HEK293 (cell line): ENCODE measurements around the gene HSPG2.

ENCODE experiments used
- CTCF ChIA-PET: fragments of 350-600 bp; formaldehyde crosslinking; extraction: SDS; loops from one replicate; lab custom pipeline; 2021; ENCODE audit warnings: antibody characterized with exemption; lab: Yijun Ruan, JAX
- POLR2A ChIA-PET: fragments of 300-600 bp; formaldehyde crosslinking; extraction: SDS; loops from one replicate; lab custom pipeline; 2020; ENCODE audit warnings: antibody characterized with exemption, inconsistent platforms; lab: Yijun Ruan, JAX
- H3K27ac ChIP-seq: fragments of 200-500 bp; sonication (Bioruptor generic); 2 replicates; pipeline ENCODE4 v1.5.1; 2014; ENCODE audit warnings: low read depth, low read length, control low read depth, inconsistent platforms; ENCODE audit errors: extremely low read depth
- H3K36me3 ChIP-seq, 2 experiments: fragments of 200-500 bp in 1 of 2; sonication (Bioruptor generic) in 1 of 2; 1 replicate in 1 of 2; 2 replicates in 1 of 2; pipeline ENCODE4 v1.5.1; 2014 to 2017; ENCODE audit warnings: inconsistent platforms in 2 of 2, low read length in 2 of 2; ENCODE audit not compliant: control insufficient read depth in 2 of 2, insufficient read depth in 1 of 2
- H3K4me1 ChIP-seq: fragments of 200-500 bp; sonication (Bioruptor generic); 2 replicates; pipeline ENCODE4 v1.5.1; 2014; ENCODE audit warnings: mild to moderate bottlenecking, low read length, inconsistent platforms; ENCODE audit not compliant: control insufficient read depth, insufficient read depth
- H3K4me3 ChIP-seq: 2 replicates; pipeline ENCODE4 v1.5.1; 2011; ENCODE audit warnings: low read depth, mild to moderate bottlenecking, control low read depth, low read length, moderate library complexity
- H3K9me3 ChIP-seq: fragments of 200-500 bp; sonication (Bioruptor generic); 2 replicates; pipeline ENCODE4 v1.5.1; 2014; ENCODE audit warnings: low read depth, low read length, inconsistent platforms; ENCODE audit not compliant: control insufficient read depth, insufficient read depth
- OVOL3 ChIP-seq: fragments of 450-650 bp; formaldehyde crosslinking; IDR thresholded peaks from 2 replicates; pipeline ENCODE4 v1.5.1; 2016; ENCODE audit warnings: missing biosample characterization, missing genetic modification characterization
- PRDM1 ChIP-seq: fragments of 450-650 bp; formaldehyde crosslinking; IDR thresholded peaks from 2 replicates; pipeline ENCODE4; 2016; ENCODE audit warnings: missing biosample characterization, missing genetic modification characterization
- SP7 ChIP-seq: fragments of 450-650 bp; formaldehyde crosslinking; IDR thresholded peaks from 2 replicates; pipeline ENCODE4 v1.5.1; 2016; ENCODE audit warnings: missing biosample characterization, missing genetic modification characterization
- YY1 ChIP-seq: fragments of 450-650 bp; formaldehyde crosslinking; IDR thresholded peaks from 2 replicates; pipeline ENCODE4 v1.5.1; 2018; ENCODE audit warnings: missing biosample characterization, missing genetic modification characterization
- ZBTB7A ChIP-seq: fragments of 450-650 bp; formaldehyde crosslinking; IDR thresholded peaks from 2 replicates; pipeline ENCODE4 v1.5.1; 2016; ENCODE audit warnings: low read depth, missing biosample characterization, missing genetic modification characterization
- ZFHX2 ChIP-seq: fragments of 450-650 bp; formaldehyde crosslinking; conservative IDR thresholded peaks from 2 replicates; pipeline ENCODE4 v1.5.1; 2016; ENCODE audit warnings: missing biosample characterization, missing genetic modification characterization
- ZFP69B ChIP-seq: fragments of 450-650 bp; formaldehyde crosslinking; IDR thresholded peaks from 2 replicates; pipeline ENCODE4 v1.5.1; 2016; ENCODE audit warnings: missing biosample characterization, missing genetic modification characterization
- ZNF132 ChIP-seq: fragments of 450-650 bp; formaldehyde crosslinking; IDR thresholded peaks from 2 replicates; pipeline ENCODE4 v1.5.1; 2017; ENCODE audit warnings: missing biosample characterization, missing genetic modification characterization, borderline replicate concordance
- ZNF214 ChIP-seq: fragments of 450-650 bp; formaldehyde crosslinking; IDR thresholded peaks from 2 replicates; pipeline ENCODE4 v1.5.1; 2017; ENCODE audit warnings: missing biosample characterization, mild to moderate bottlenecking, missing genetic modification characterization, borderline replicate concordance
- ZNF221 ChIP-seq: fragments of 450-650 bp; formaldehyde crosslinking; IDR thresholded peaks from 2 replicates; pipeline ENCODE4 v1.5.1; 2017; ENCODE audit warnings: missing biosample characterization, missing genetic modification characterization, borderline replicate concordance
- ZNF24 ChIP-seq: fragments of 450-650 bp; formaldehyde crosslinking; IDR thresholded peaks from 2 replicates; pipeline ENCODE4 v1.5.1; 2016; ENCODE audit warnings: missing biosample characterization, missing genetic modification characterization
- ZNF341 ChIP-seq: fragments of 450-650 bp; formaldehyde crosslinking; IDR thresholded peaks from 2 replicates; pipeline ENCODE4; 2016; ENCODE audit warnings: low read depth, missing biosample characterization, missing genetic modification characterization
- ZNF37A ChIP-seq: fragments of 450-650 bp; IDR thresholded peaks from 2 replicates; pipeline ENCODE4 v1.5.1; 2018; ENCODE audit warnings: missing biosample characterization, missing genetic modification characterization
- ZNF426 ChIP-seq: fragments of 450-650 bp; formaldehyde crosslinking; IDR thresholded peaks from 2 replicates; pipeline ENCODE4 v1.5.1; 2017; ENCODE audit warnings: missing biosample characterization, missing genetic modification characterization, mild to moderate bottlenecking, inconsistent platforms, moderate library complexity
- ZNF529 ChIP-seq: fragments of 450-650 bp; formaldehyde crosslinking; IDR thresholded peaks from 2 replicates; pipeline ENCODE4 v1.5.1; 2017; ENCODE audit warnings: missing genetic modification characterization, missing biosample characterization; ENCODE audit not compliant: insufficient replicate concordance
- ZNF747 ChIP-seq: fragments of 450-650 bp; formaldehyde crosslinking; IDR thresholded peaks from 2 replicates; pipeline ENCODE4 v1.5.1; 2016; ENCODE audit warnings: missing biosample characterization, missing genetic modification characterization
- TF ChIP-seq, protein P1 (sequence below): sonication (generic); formaldehyde crosslinking; IDR thresholded peaks from 2 replicates; pipeline ENCODE4 v1.8.1; 2022; ENCODE audit warnings: mild to moderate bottlenecking, moderate library complexity, missing genetic modification reagents
- TF ChIP-seq, protein P2 (sequence below): fragments of 450-650 bp; formaldehyde crosslinking; IDR thresholded peaks from 2 replicates; pipeline ENCODE4 v1.5.1; 2016; ENCODE audit warnings: missing biosample characterization, missing genetic modification characterization
- TF ChIP-seq, protein P3 (sequence below): fragments of 450-650 bp; formaldehyde crosslinking; IDR thresholded peaks from 2 replicates; pipeline ENCODE4 v1.5.1; 2016; ENCODE audit warnings: missing biosample characterization, missing genetic modification characterization
- TF ChIP-seq, protein P4 (sequence below): fragments of 450-650 bp; formaldehyde crosslinking; IDR thresholded peaks from 2 replicates; pipeline ENCODE4 v1.5.1; 2017; ENCODE audit warnings: missing biosample characterization, missing genetic modification characterization
- TF ChIP-seq, protein P5 (sequence below): fragments of 450-650 bp; formaldehyde crosslinking; optimal IDR thresholded peaks from 2 replicates; pipeline ENCODE3; 2016; ENCODE audit warnings: missing biosample characterization, mild to moderate bottlenecking, missing genetic modification characterization

The HSPG2 gene

DNA sequence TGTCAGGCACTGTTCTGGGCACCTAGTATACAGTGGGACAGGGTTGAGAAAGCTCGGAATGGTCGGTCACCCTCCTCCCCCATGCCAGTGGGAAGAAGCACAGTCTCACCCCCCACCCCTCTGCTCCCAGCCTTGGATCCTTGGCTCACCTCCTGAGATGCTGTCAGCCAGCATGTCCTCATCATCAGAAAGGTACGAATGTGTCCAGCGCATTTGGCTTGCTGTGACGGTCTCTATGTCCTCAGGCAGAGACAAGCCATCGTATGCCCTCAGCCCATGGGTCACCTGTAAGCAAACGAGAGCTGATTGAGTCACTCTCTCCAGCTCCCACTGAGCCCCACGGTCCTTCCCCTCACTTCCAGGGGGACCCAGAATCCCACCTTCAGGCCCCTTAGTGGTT, 41.1 kb downstream of the HSPG2 start (continued):
- TF ChIP-seq YY1 (tag by site-specific recombination) (no peak), ZNF24 (tag by site-specific recombination) (no peak)
- TF ChIP-seq, protein P1, sequence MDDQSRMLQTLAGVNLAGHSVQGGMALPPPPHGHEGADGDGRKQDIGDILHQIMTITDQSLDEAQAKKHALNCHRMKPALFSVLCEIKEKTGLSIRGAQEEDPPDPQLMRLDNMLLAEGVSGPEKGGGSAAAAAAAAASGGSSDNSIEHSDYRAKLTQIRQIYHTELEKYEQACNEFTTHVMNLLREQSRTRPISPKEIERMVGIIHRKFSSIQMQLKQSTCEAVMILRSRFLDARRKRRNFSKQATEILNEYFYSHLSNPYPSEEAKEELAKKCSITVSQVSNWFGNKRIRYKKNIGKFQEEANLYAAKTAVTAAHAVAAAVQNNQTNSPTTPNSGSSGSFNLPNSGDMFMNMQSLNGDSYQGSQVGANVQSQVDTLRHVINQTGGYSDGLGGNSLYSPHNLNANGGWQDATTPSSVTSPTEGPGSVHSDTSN (CRISPR knock-in tag) = no peak

DNA sequence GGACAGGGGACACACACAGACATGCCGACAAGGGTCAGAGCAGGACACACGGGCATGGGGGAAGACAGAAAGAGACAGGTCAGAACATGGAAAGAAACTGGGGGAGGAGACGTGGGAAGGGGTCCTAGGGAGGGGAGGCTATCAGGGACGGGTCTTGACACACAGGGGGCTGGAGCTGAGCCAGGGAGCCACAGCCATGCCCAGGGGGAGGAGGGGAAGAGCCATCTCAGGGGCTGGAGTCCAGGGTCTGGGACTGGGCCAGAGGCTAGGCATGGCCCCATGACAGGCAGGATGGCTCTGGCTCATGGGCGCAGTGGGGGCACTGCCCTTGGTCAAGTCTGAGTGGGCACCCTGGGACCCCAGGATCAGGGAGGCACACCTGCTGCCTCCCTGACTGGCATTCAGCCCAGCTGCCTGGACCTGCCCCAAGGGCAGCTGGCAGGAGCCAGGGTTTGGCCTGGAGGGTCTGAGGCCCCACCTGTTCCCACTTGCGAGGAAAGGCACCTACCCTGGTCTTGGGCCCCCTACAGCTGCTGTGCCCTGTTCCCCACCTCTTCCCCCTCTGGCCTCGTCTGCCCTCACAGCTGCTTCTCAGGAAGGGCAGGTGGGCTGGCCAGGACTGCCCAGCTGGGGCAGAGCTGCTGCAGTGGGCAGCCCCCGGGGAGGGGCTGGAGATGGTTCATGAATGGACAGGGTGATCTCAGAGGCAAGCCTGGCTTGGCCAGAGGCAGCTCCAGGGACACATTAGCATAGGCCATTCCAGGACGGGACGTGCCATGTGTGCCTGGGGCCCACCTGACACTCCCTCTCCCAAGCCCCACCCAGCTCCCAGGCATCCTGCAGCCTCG, 42.9 kb downstream of the HSPG2 start:
- H3K9me3 ChIP-seq = no peaks in the 10 kb centered on the region
- H3K4me3 ChIP-seq = no peak overlapping the region
- no peaks in the 10 kb centered on the region for H3K4me1 ChIP-seq
- POLR2A ChIA-PET = no interaction called here
- H3K27ac ChIP-seq = no peak overlapping the region
- peaks cover 0 to 21% of the 10 kb centered on the region in 2 experiments; a peak in 1 of 3 replicates for H3K36me3 ChIP-seq
- CTCF ChIA-PET = interaction anchor here (0.6 kb wide), 1 partner anchor 12 kb away, joined by 3 read pairs; no protein-coding TSS in a partner anchor
- no peak for TF ChIP-seq ZNF747
- no peak for TF ChIP-seq ZNF529 (tag by site-specific recombination)
- no peak for TF ChIP-seq ZNF221 (tag by site-specific recombination)
- TF ChIP-seq, protein P2, sequence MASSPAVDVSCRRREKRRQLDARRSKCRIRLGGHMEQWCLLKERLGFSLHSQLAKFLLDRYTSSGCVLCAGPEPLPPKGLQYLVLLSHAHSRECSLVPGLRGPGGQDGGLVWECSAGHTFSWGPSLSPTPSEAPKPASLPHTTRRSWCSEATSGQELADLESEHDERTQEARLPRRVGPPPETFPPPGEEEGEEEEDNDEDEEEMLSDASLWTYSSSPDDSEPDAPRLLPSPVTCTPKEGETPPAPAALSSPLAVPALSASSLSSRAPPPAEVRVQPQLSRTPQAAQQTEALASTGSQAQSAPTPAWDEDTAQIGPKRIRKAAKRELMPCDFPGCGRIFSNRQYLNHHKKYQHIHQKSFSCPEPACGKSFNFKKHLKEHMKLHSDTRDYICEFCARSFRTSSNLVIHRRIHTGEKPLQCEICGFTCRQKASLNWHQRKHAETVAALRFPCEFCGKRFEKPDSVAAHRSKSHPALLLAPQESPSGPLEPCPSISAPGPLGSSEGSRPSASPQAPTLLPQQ = 0 out of 2 replicates have a peak, but pooled peaks have one; percentile 38
- TF ChIP-seq OVOL3 (tag by site-specific recombination) = no peak
- TF ChIP-seq ZNF37A = no peak
- TF ChIP-seq ZFHX2 (tag by site-specific recombination) = peak; percentile 18; the same call in 1 of the 2 replicates
- TF ChIP-seq ZNF341 (tag by site-specific recombination) = peak; percentile 47; the same call in 1 of the 2 replicates
- TF ChIP-seq ZNF426 (tag by site-specific recombination) = no peak
- no peak for TF ChIP-seq ZNF132 (tag by site-specific recombination)
- no peak for TF ChIP-seq ZNF214 (tag by site-specific recombination)
- TF ChIP-seq ZFP69B (tag by site-specific recombination) = peak; percentile 50; the same call in 1 of the 2 replicates

DNA sequence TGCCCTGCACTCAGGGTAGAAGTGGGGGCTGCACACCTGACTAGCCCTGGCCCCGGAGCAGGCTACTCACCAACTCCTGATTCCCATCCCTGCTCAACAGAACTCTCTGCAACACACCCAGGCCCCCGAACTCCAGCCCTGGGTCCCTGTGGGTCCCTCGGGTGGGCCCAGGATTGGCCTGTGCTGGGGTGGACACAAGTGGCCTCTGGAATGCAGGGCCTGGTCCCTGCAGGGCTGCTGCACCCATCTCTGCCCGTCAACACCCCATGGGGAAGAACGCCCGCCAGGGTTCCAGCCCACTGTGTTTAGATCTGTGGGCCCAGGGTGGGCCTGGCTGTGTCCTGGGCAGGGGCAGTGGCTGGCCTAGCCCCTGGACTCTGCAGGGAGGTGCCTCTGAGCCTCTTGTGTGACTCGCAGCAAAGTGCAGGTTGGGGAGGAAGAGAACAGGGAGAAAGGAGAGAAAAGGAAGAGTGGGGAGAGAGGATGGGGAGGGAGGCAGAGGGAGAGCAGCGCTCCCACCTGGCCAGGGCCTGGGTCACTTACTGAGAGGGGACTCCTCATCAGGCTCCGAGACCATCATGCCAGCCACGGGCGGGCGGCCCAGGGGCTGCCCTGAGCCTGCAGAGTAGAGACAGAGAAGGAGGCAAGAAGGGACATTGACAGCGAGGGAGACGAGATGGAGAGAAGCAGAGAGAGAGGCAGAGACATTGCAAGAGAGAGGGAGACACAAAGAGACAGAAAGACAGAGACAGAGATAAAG, 43.9 kb downstream of the HSPG2 start:
- Histone ChIP-seq H3K27ac (no peak overlapping the region), H3K4me3 (no peak overlapping the region), H3K36me3 (peaks cover 0 to 22% of the 10 kb centered on the region in 2 experiments; a peak in 1 of 3 replicates), H3K4me1 (no peaks in the 10 kb centered on the region), H3K9me3 (no peaks in the 10 kb centered on the region)
- TF ChIP-seq PRDM1 = peak; percentile 61; the same call in 1 of the 2 replicates
- TF ChIP-seq, protein P3, sequence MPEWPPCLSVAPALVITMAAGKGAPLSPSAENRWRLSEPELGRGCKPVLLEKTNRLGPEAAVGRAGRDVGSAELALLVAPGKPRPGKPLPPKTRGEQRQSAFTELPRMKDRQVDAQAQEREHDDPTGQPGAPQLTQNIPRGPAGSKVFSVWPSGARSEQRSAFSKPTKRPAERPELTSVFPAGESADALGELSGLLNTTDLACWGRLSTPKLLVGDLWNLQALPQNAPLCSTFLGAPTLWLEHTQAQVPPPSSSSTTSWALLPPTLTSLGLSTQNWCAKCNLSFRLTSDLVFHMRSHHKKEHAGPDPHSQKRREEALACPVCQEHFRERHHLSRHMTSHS (tag by site-specific recombination) = no peak
- TF ChIP-seq SP7 (tag by site-specific recombination) = no peak
- TF ChIP-seq, protein P4, sequence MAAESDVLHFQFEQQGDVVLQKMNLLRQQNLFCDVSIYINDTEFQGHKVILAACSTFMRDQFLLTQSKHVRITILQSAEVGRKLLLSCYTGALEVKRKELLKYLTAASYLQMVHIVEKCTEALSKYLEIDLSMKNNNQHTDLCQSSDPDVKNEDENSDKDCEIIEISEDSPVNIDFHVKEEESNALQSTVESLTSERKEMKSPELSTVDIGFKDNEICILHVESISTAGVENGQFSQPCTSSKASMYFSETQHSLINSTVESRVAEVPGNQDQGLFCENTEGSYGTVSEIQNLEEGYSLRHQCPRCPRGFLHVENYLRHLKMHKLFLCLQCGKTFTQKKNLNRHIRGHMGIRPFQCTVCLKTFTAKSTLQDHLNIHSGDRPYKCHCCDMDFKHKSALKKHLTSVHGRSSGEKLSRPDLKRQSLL (tag by site-specific recombination) = no peak
- TF ChIP-seq, protein P5, sequence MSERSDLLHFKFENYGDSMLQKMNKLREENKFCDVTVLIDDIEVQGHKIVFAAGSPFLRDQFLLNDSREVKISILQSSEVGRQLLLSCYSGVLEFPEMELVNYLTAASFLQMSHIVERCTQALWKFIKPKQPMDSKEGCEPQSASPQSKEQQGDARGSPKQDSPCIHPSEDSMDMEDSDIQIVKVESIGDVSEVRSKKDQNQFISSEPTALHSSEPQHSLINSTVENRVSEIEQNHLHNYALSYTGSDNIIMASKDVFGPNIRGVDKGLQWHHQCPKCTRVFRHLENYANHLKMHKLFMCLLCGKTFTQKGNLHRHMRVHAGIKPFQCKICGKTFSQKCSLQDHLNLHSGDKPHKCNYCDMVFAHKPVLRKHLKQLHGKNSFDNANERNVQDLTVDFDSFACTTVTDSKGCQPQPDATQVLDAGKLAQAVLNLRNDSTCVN = no peak
- TF ChIP-seq ZBTB7A (tag by site-specific recombination) = no peak
- CTCF ChIA-PET = no interaction called here
- POLR2A ChIA-PET = no interaction called here
